Sigmoid colon (tissue), 7 donors: ENCODE results near the gene LRRC37A. TPM values are rescaled to one million over a fixed set of nuclear protein-coding genes. Genes with fewer than 3 reads are reported as not detected.
A peak's percentile ranks its signal among the peaks of the same experiment; 100 is the strongest.
"Not testable (repeated sequence)": the region's sequence is repeated elsewhere in the genome, so short reads cannot be mapped to it uniquely, and the experiment has no call there.

Experiments
- DNase-seq: peaks from one replicate; pipeline ENCODE4 v3.0.0-alpha.2; 2019
- H3K27ac ChIP-seq, 4 donors: fragments of 200-600 bp; sonication (generic); one replicate each; pipeline ENCODE4 v1.5.1; 2016 to 2019; ENCODE audit warnings: mild to moderate bottlenecking in 1 of 4
- H3K27me3 ChIP-seq, 3 donors: fragments of 200-600 bp; sonication (generic); one replicate each; pipeline ENCODE4 v1.5.1; 2019; ENCODE audit warnings: mild to moderate bottlenecking in 1 of 3
- H3K36me3 ChIP-seq, 4 donors: fragments of 200-600 bp; sonication (generic); one replicate each; pipeline ENCODE4 v1.5.1; 2016 to 2019
- H3K4me1 ChIP-seq, 4 donors: fragments of 200-600 bp; sonication (generic); one replicate each; pipeline ENCODE4 v1.5.1; 2017 to 2019
- H3K4me3 ChIP-seq, 4 donors: fragments of 200-600 bp; sonication (generic); one replicate each; pipeline ENCODE4 v1.5.1; 2017 to 2019; ENCODE audit warnings: mild to moderate bottlenecking in 2 of 4, moderate library complexity in 1 of 4
- H3K9me3 ChIP-seq, 4 donors: fragments of 200-600 bp in 3 of 4; sonication (generic) in 3 of 4; one replicate each; pipeline versions ENCODE4 v1.5.1 to v1.6.1; 2013 to 2019
- WGBS, 2 donors: extraction: QIAGEN DNeasy Blood & Tissue Kit; methylation state at CpG; one replicate each; pipeline ENCODE4 v1.1.7; 2013; 5-methylcytosine and 5-hydroxymethylcytosine counted together
- intact Hi-C: fragments of 100-400 bp; cut with DNase I; formaldehyde crosslinking; loops from one replicate; pipeline ENCODE4 v1.15.1; 2023
- polyA plus RNA-seq, 3 donors: library from polyadenylated mRNA; stranded (reverse); fragments of 200-250 nt; gene quantifications; one replicate each; pipeline ENCODE4 v1.2.3, GENCODE V29; 2013
- total RNA-seq, 4 donors: library from RNA; depleted of rRNA; stranded (reverse); fragments of >200 nt; gene quantifications; one replicate each; pipeline ENCODE4 v1.1.0, GENCODE V29; 2016
- TF ChIP-seq, protein P1 (sequence below), 4 experiments: fragments of 450-650 bp in 3 of 4; fragments of 200-600 bp in 1 of 4; IDR thresholded peaks; one replicate each; pipeline ENCODE4 v1.5.1; 2016 to 2019; ENCODE audit warnings: antibody characterized with exemption in 4 of 4, mild to moderate bottlenecking in 3 of 4, moderate library complexity in 2 of 4
- donor health status: healthy with polysubstance abuse.
- donor health status: Bipolar disorder and iron deficiency.
- donor health status: healthy.

Gene LRRC37A
- total and polyA plus RNA-seq, 7 donors: 0.60 to 4.7 (median 1.5) TPM

DNA sequence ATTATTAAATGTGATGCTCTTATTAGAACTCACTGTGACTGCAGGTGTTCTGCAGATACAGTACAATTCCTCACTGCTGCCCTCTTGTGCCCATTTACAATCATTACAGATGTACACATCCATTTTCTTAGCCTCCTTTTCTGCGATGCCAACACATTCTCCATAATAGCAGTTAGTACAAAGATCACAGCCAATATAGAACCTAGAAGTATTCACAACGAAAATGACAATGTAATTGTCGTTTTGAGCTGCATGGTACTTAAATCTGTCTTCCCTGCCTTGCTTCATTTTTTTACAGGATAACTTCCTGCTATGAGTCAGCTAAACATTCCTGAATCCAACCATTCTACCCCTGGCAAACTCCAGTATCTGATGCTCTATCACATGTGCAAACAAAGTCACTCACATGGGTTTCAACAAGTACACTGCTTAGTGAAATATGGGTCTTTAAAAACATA lies 8.1 kb upstream of the LRRC37A start:
- not testable (repeated sequence) for DNase-seq, H3K9me3 ChIP-seq, H3K4me3 ChIP-seq, H3K27me3 ChIP-seq, H3K4me1 ChIP-seq, H3K36me3 ChIP-seq, H3K27ac ChIP-seq
- WGBS, 2 donors: 0 to 2% methylated on average over 3 of the region's 3 CpGs
- intact Hi-C loops: loop anchor here (10.0 kb wide), 1 partner anchor 282 kb away; no protein-coding TSS in a partner anchor
- TF ChIP-seq, protein P1, sequence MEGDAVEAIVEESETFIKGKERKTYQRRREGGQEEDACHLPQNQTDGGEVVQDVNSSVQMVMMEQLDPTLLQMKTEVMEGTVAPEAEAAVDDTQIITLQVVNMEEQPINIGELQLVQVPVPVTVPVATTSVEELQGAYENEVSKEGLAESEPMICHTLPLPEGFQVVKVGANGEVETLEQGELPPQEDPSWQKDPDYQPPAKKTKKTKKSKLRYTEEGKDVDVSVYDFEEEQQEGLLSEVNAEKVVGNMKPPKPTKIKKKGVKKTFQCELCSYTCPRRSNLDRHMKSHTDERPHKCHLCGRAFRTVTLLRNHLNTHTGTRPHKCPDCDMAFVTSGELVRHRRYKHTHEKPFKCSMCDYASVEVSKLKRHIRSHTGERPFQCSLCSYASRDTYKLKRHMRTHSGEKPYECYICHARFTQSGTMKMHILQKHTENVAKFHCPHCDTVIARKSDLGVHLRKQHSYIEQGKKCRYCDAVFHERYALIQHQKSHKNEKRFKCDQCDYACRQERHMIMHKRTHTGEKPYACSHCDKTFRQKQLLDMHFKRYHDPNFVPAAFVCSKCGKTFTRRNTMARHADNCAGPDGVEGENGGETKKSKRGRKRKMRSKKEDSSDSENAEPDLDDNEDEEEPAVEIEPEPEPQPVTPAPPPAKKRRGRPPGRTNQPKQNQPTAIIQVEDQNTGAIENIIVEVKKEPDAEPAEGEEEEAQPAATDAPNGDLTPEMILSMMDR (IDR thresholded peaks at IDR 0.05): peak; percentile 50 to 81 (median 70)

DNA sequence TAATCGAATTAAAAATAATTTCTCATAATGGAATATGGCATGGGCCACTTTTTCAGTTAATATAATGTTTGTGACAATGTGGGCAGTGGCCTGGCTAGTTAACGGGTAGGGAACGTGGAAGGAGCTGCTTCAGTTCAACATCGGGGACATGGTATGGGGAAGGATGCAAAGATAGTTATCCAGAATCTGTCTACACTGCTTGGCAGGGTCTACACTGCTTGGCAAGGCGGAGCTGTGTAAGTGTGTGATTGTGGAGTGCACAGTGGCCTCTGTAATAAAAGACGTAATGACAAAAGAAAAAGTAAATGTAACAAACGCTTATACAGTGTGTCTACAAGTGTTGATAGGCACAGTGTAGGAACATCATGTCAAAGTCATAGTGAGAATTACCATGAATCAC lies 7.3 kb upstream of the LRRC37A start:
- not testable (repeated sequence) for H3K27me3 ChIP-seq, H3K36me3 ChIP-seq, DNase-seq, H3K9me3 ChIP-seq, H3K4me3 ChIP-seq, H3K4me1 ChIP-seq, H3K27ac ChIP-seq
- intact Hi-C loops: loop anchor here (10.0 kb wide), 1 partner anchor 283 kb away; no protein-coding TSS in a partner anchor
- 82 to 89% methylated on average over 7 of the region's 7 CpGs for WGBS, 2 donors

DNA sequence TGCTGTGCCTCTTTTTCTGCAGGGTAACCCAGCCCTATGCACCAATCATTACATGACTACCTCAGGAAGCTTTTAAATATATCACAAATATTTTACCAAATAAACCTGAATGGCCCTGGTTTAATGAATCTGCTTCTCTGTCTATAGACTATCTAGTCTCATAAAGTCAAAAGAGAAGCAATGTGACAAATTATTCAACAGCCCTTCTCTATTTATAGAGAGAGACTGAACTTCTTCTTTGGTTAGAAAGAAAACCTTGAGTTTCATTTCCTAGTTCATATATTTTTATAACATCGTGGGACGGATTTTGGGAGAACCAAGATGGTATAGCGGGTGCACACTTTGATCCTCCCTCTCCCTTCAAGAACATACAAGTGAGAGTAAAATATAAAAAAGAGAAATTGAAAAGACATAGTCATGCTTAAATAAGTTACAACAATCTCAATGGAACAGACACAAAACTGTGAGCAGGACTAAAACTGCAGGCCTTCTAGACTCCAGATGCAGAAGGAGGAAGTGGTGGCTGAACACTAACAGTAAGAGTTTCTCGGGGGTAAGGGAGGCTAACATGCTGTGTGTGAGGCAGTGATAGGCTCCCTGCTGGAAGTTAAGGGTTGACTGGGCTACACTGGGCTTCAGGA lies 3.9 kb upstream of the LRRC37A start:
- H3K4me1 ChIP-seq, H3K4me3 ChIP-seq, H3K27me3 ChIP-seq, H3K27ac ChIP-seq, H3K9me3 ChIP-seq, intact Hi-C loops, H3K36me3 ChIP-seq, DNase-seq: not testable (repeated sequence)
- WGBS, 2 donors: 59 to 89% methylated on average over 4 of the region's 4 CpGs

DNA sequence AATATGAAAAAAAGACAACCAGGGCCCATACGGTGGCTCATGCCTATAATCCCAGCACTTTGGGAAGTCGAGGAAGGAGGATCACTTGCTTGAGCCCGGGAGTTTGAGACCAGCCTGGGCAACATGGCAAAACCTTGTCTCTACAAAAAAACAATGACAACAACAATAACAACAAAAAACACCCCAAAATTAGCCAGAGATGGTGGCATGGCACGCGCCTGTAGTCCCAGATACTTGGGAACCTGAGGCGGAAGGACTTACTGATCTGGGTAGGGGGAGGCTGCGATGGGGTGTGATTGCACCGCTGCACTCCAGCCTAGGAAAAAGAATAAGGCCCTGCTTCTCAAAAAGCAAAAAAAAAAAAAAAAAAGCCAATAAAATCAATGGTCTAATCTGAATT lies 3.3 kb upstream of the LRRC37A start:
- intact Hi-C loops, H3K4me3 ChIP-seq, H3K4me1 ChIP-seq, H3K27me3 ChIP-seq, DNase-seq, H3K9me3 ChIP-seq, H3K36me3 ChIP-seq, H3K27ac ChIP-seq: not testable (repeated sequence)
- 89 to 97% methylated on average over 8 of the region's 8 CpGs for WGBS, 2 donors

DNA sequence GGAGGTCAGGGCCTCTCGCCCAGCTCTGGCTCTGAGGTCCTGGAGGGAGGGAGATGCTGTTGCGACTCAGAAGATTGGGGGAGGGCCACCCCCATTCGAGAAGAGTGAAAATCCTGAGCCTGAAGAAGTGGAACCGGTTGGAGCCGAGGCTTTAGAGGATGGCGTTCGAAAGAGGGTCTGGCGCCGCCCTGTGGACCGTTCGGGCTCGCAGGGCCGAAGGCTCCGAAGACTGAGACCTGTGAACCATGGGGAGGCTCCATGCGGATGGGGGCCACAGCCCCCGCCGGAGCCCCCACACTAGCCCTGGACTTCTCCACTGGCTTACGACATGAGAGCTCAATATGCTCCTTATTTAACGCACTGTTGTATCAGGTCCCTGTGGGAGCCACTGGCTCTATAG lies 46.3 kb downstream of the LRRC37A start:
- H3K27me3 ChIP-seq, DNase-seq, H3K27ac ChIP-seq, H3K4me1 ChIP-seq, H3K9me3 ChIP-seq, H3K4me3 ChIP-seq, H3K36me3 ChIP-seq, intact Hi-C loops: not testable (repeated sequence)
- WGBS, 2 donors: no CpG with 5 or more reads among the region's 19 CpGs

DNA sequence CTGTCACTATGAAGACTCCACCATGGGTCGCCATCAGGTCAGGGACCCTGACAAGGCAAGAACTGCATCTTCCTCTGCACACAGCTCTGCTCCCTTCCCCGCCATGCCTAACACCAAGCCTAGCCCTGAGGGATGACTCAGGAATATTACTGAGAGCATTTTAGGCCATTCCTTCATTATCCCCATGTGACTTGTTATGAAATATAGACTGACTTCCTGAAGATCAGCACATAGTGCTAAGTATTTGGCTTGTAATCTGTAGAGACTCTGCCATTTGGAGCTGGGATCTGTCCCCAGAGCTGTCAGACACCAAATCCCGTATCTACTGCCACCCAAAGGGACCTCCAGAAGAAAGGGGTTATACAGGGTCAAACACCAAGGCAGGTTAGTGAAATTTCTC lies 47.2 kb downstream of the LRRC37A start:
- DNase-seq, H3K27me3 ChIP-seq, intact Hi-C loops, H3K4me3 ChIP-seq, H3K4me1 ChIP-seq, H3K9me3 ChIP-seq, H3K27ac ChIP-seq, H3K36me3 ChIP-seq: not testable (repeated sequence)
- no CpG with 5 or more reads among the region's 3 CpGs for WGBS, 2 donors

DNA sequence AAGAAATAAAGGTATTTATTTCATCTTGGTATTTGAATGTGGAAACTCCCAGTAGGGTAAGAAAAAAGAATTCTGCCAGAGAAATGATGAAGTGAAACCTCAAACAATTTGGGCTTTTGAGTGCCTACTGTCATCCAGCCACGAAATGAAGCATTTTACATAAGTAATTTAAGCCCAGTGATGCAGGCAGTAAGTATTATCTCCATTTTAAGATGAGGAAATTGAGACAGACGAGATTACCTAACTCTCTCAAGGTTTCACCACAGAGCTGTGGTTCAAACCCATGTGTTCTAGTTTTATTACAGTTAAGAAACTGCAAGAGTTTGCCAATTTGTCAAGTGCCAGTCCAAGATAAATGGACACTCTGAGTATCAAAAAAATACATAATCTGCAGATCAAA lies 53.4 kb downstream of the LRRC37A start:
- H3K36me3 ChIP-seq, H3K9me3 ChIP-seq, H3K4me1 ChIP-seq, intact Hi-C loops, DNase-seq, H3K4me3 ChIP-seq, H3K27ac ChIP-seq, H3K27me3 ChIP-seq: not testable (repeated sequence)
- WGBS, 2 donors: no CpG with 5 or more reads among the region's 2 CpGs

DNA sequence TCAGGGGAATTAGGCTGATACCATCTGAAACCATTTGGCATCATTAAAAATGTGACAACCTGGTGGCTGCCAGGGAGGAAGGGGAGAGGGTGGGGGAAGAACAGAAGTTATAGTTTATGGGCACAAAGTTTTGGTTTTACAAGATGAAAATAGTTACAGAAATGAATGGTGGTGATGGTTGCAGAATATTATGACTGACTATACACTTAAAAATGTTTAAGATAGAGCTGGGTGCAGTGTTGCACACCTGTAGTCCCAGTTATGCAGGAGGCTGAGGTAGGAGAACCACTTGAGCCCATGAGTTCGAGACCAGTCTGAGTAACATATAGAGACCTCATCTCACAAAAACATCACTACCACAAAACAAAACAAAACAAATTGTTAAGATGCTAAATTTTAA lies 54.1 kb downstream of the LRRC37A start:
- H3K27ac ChIP-seq, H3K4me1 ChIP-seq, H3K27me3 ChIP-seq, intact Hi-C loops, H3K9me3 ChIP-seq, H3K36me3 ChIP-seq, H3K4me3 ChIP-seq, DNase-seq: not testable (repeated sequence)
- no CpG with 5 or more reads among the region's 1 CpG for WGBS, 2 donors

DNA sequence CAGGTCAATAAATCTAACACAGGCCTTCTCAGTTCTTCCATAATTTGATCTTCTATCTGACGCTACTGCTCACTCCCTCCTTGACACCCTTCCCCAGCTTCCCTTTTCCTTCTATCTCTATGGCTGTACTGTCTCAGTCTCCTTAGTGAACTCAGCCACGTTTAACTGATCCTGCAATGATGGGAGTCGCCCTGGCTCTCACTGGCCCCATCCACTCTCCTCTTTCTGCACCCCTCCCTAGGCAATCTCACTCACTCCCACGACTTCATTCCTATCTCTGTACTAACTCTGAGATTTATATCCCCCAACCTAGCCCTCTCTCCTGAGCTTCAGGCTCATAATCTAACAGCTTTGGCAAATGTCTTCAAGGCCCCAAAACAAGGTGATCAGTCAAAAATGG lies 58.9 kb downstream of the LRRC37A start:
- H3K9me3 ChIP-seq, DNase-seq, H3K27ac ChIP-seq, H3K4me3 ChIP-seq, H3K36me3 ChIP-seq, intact Hi-C loops, H3K27me3 ChIP-seq, H3K4me1 ChIP-seq: not testable (repeated sequence)
- WGBS, 2 donors: no CpG with 5 or more reads among the region's 4 CpGs

DNA sequence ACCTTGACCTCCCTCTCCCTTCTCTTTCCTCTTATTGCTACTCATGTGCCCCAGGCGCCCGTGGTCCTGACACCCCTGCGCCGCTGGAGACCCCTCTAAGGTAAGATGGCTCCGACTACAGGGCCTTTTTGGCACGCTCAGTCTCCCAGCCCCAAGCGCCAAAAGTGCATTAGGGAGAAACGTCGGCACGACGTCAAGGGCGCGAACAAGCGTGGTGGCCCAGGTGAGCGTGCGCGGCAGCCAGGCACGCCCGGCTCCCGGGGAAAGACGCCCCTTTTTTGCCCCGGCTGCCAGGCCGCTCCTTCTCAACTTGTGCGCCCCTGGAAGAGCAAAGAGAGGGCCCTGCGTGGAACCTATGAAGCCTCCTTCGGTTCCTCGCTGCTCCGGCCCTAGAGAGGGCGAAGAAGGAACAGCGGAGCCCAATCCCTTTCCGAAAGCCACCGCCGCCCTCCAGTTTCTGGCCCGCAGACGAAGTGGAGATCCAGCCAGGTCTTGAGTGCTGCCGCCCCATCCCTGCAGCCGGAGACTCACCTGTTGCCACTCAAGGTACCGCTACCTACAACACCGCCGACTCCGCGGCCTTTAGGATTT lies 66.3 kb downstream of the LRRC37A start:
- H3K36me3 ChIP-seq, H3K27ac ChIP-seq, H3K4me1 ChIP-seq, H3K27me3 ChIP-seq, intact Hi-C loops, H3K4me3 ChIP-seq, DNase-seq, H3K9me3 ChIP-seq: not testable (repeated sequence)
- no CpG with 5 or more reads among the region's 42 CpGs for WGBS, 2 donors

DNA sequence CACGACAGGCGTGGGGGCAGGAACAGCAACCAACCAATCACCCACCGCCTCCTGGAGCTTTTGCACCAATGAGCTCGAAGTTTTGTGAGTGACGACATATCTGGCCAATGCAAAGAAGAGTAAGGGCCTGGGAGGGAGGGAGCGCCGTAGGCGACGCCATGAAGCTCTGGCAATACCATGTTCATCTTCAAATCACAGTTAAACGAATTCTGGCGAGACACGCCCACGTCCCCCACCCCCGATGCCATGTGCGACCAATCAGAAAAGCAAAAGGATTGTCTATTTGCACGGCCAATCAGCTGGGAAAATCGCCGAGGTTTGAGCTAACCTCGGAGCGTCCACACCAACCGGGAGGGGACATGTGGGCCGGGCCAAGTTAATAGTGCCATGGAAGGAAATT lies 66.8 kb downstream of the LRRC37A start, which contains the start of gene ARL17B:
Gene ARL17B (minus strand): TSS at position 12 of the 400 bp plus-strand sequence. CDS start 3,369 bp downstream, outside the sequence.
- H3K27me3 ChIP-seq, H3K4me1 ChIP-seq, H3K4me3 ChIP-seq, H3K9me3 ChIP-seq, H3K36me3 ChIP-seq, intact Hi-C loops, H3K27ac ChIP-seq: not testable (repeated sequence)
- 0% methylated on average over 7 to 10 of the region's 22 CpGs for WGBS, 2 donors
- DNase-seq: peak; percentile 97

DNA sequence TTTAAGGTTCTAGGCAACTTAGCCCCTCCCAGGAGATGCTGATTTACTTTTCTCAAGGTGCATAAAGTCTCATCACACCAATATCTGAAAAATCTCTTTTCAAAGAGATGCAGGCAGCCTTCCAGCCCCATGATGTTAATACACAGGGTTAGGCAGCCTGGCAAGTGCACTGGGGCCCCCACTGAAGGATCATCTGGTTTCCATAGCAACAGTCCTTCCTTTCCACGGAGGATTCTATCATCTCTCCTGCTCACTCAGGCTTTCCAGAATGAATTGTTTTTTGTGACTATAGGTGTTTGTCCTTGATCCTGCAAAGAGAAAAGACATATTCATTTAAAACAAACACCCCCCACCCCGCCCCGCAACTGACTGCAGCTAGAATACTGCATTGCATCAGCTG lies 72.6 kb downstream of the LRRC37A start:
- H3K36me3 ChIP-seq, H3K27me3 ChIP-seq, H3K4me3 ChIP-seq, DNase-seq, H3K27ac ChIP-seq, H3K4me1 ChIP-seq, H3K9me3 ChIP-seq, intact Hi-C loops: not testable (repeated sequence)
- no CpG with 5 or more reads among the region's 3 CpGs for WGBS, 2 donors
